Liver (tissue), 9 donors: ENCODE results near the gene PDPN. TPM values are rescaled to one million over a fixed set of nuclear protein-coding genes. Genes with fewer than 3 reads are reported as not detected.

Experiments used
- DNase-seq: peaks from one replicate; pipeline ENCODE4 v3.0.0-alpha.2; 2017; ENCODE audit warnings: low spot score
- H3K27ac ChIP-seq, 2 donors: one replicate each; pipeline ENCODE4 v1.7.0; 2013; ENCODE audit warnings: inconsistent platforms in 2 of 2, low read length in 2 of 2, control low read depth in 1 of 2, low read depth in 1 of 2, mild to moderate bottlenecking in 1 of 2
- H3K27me3 ChIP-seq, 4 donors: one replicate each; pipeline versions ENCODE4 v1.6.1 to v1.7.0; 2013; ENCODE audit warnings: low read length in 3 of 4, inconsistent platforms in 1 of 4, mild to moderate bottlenecking in 1 of 4, moderate library complexity in 1 of 4; ENCODE audit not compliant: control insufficient read depth in 4 of 4, insufficient read depth in 4 of 4
- H3K36me3 ChIP-seq, 4 donors: one replicate each; pipeline versions ENCODE4 v1.6.1 to v1.7.0; 2013; ENCODE audit warnings: low read length in 3 of 4, mild to moderate bottlenecking in 3 of 4, low read depth in 1 of 4, moderate library complexity in 1 of 4; ENCODE audit not compliant: control insufficient read depth in 4 of 4, insufficient read depth in 3 of 4
- H3K4me1 ChIP-seq, 4 donors: one replicate each; pipeline versions ENCODE4 v1.6.1 to v1.7.0; 2013; ENCODE audit warnings: low read length in 3 of 4, mild to moderate bottlenecking in 3 of 4, moderate library complexity in 1 of 4; ENCODE audit not compliant: control insufficient read depth in 4 of 4, insufficient read depth in 4 of 4
- H3K4me3 ChIP-seq, 3 donors: one replicate each; pipeline versions ENCODE4 v1.6.1 to v1.7.0; 2013; ENCODE audit warnings: low read length in 3 of 3, control low read depth in 1 of 3, low read depth in 1 of 3, mild to moderate bottlenecking in 1 of 3
- H3K9ac ChIP-seq, 2 donors: one replicate each; pipeline ENCODE4 v1.7.0; 2013; ENCODE audit warnings: low read length in 2 of 2, mild to moderate bottlenecking in 2 of 2, moderate library complexity in 2 of 2, control low read depth in 1 of 2, low read depth in 1 of 2
- H3K9me3 ChIP-seq, 4 donors: one replicate each; pipeline versions ENCODE4 v1.6.1 to v1.7.0; 2013; ENCODE audit warnings: low read length in 3 of 4; ENCODE audit not compliant: control insufficient read depth in 4 of 4
- EGR1 ChIP-seq, 2 donors: IDR thresholded peaks; 2 replicates each; pipeline ENCODE4 v1.6.1; 2016 to 2018; ENCODE audit warnings: antibody characterized with exemption in 2 of 2, low read depth in 2 of 2
- FOXA1 ChIP-seq: IDR thresholded peaks from 2 replicates; pipeline ENCODE4 v1.6.1; 2016; ENCODE audit warnings: antibody characterized with exemption
- FOXA2 ChIP-seq: IDR thresholded peaks from 2 replicates; pipeline ENCODE4 v1.6.1; 2016; ENCODE audit warnings: antibody characterized with exemption
- GABPA ChIP-seq, 2 donors: IDR thresholded peaks in 1 of 2; conservative IDR thresholded peaks in 1 of 2; 2 replicates each; pipeline ENCODE4 v1.6.1; 2016; ENCODE audit warnings: antibody characterized with exemption in 2 of 2, mild to moderate bottlenecking in 1 of 2, moderate library complexity in 1 of 2
- HNF4A ChIP-seq, 2 donors: conservative IDR thresholded peaks; 2 replicates each; pipeline ENCODE4 v1.6.1; 2016; ENCODE audit warnings: antibody characterized with exemption in 2 of 2, mild to moderate bottlenecking in 2 of 2
- HNF4G ChIP-seq: IDR thresholded peaks from 2 replicates; pipeline ENCODE4 v1.6.1; 2016; ENCODE audit warnings: antibody characterized with exemption
- JUND ChIP-seq, 2 donors: IDR thresholded peaks; 2 replicates each; pipeline ENCODE4 v1.6.1; 2016; ENCODE audit warnings: antibody characterized with exemption in 2 of 2
- NR2F2 ChIP-seq: IDR thresholded peaks from 2 replicates; pipeline ENCODE4 v1.6.1; 2016; ENCODE audit warnings: antibody characterized with exemption
- RAD21 ChIP-seq, 2 donors: IDR thresholded peaks; 2 replicates each; pipeline ENCODE4 v1.6.1; 2016; ENCODE audit warnings: antibody characterized with exemption in 2 of 2, mild to moderate bottlenecking in 2 of 2
- RXRA ChIP-seq, 2 donors: IDR thresholded peaks; 2 replicates each; pipeline ENCODE4 v1.6.1; 2017 to 2018; ENCODE audit warnings: antibody characterized with exemption in 2 of 2, mild to moderate bottlenecking in 1 of 2
- SP1 ChIP-seq: IDR thresholded peaks from 2 replicates; pipeline ENCODE4 v1.6.1; 2018; ENCODE audit warnings: antibody characterized with exemption, mild to moderate bottlenecking
- TAF1 ChIP-seq: conservative IDR thresholded peaks from 2 replicates; pipeline ENCODE4 v1.6.1; 2016; ENCODE audit warnings: antibody characterized with exemption, mild to moderate bottlenecking
- YY1 ChIP-seq: IDR thresholded peaks from 2 replicates; pipeline ENCODE4 v1.6.1; 2016; ENCODE audit warnings: antibody characterized with exemption, mild to moderate bottlenecking
- WGBS: extraction: QIAGEN DNeasy Blood & Tissue Kit; methylation state at CpG from one replicate; pipeline ENCODE4 v1.1.7; 2013; 5-methylcytosine and 5-hydroxymethylcytosine counted together
- polyA plus RNA-seq, 2 donors: library from polyadenylated mRNA; stranded (reverse) in 1 of 2; unstranded in 1 of 2; fragments of 200-250 nt in 1 of 2; fragments of >200 nt in 1 of 2; fragmentation: Nextera tagmentation in 1 of 2; extraction: Ambion mirVana in 1 of 2; gene quantifications; one replicate each; pipeline versions ENCODE4 v1.2.1 to v1.2.3, GENCODE V29; 2013 to 2015
- total RNA-seq, 2 donors: library from RNA; depleted of rRNA; stranded (reverse); fragments of >200 nt; gene quantifications; one replicate each; pipeline ENCODE4 v1.2.3, GENCODE V29; 2014
- TF ChIP-seq, protein P1 (sequence below): fragments of 150-350 bp; IDR thresholded peaks from 2 replicates; pipeline ENCODE4 v1.5.1; 2017; ENCODE audit warnings: improper control_type of control experiment, low read depth, low read length; ENCODE audit not compliant: missing input control
- TF ChIP-seq, protein P2 (sequence below): IDR thresholded peaks from 2 replicates; pipeline ENCODE4 v1.6.1; 2016; ENCODE audit warnings: antibody characterized with exemption
- TF ChIP-seq, protein P3 (sequence below): IDR thresholded peaks from 2 replicates; pipeline ENCODE4 v1.6.1; 2016; ENCODE audit warnings: antibody characterized with exemption
- TF ChIP-seq, protein P4 (sequence below): IDR thresholded peaks from 2 replicates; pipeline ENCODE4 v1.6.1; 2016; ENCODE audit warnings: antibody characterized with exemption
- TF ChIP-seq, protein P5 (sequence below): IDR thresholded peaks from 2 replicates; pipeline ENCODE4 v1.6.1; 2016; ENCODE audit warnings: antibody characterized with exemption, mild to moderate bottlenecking
- donor health status: healthy.
- donor health status: healthy.
- donor health status: healthy.
- donor health status: healthy.
- donor health status: healthy.

PDPN gene
- total and polyA plus RNA-seq, 4 donors, result 0.09 to 0.31 (median 0.21) TPM

DNA sequence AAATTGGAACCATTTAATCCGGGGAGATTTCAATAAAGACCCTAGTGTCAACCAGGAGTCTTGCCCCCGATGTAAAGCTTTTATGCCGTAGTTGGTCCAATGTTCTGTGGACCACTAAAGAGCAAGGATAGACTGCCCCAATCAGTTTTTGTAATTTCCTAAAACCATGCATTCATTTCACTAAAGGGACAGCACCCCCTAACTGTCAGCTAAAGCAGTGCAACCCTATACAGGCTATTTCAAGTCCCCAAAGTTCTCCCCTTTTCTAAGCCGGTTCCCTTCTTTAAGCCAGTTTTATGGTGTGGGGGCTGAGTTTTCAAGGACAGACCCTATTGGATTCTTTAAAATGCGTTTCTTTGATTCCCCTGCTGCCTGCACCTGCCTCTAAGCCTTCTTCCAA lies 12.7 kb upstream of the PDPN start (continued):
- TF ChIP-seq HNF4A (conservative IDR thresholded peaks at IDR 0.05) (no peak), NR2F2 (no peak), SP1 (no peak), TAF1 (no peak)
- TF ChIP-seq, protein P1, sequence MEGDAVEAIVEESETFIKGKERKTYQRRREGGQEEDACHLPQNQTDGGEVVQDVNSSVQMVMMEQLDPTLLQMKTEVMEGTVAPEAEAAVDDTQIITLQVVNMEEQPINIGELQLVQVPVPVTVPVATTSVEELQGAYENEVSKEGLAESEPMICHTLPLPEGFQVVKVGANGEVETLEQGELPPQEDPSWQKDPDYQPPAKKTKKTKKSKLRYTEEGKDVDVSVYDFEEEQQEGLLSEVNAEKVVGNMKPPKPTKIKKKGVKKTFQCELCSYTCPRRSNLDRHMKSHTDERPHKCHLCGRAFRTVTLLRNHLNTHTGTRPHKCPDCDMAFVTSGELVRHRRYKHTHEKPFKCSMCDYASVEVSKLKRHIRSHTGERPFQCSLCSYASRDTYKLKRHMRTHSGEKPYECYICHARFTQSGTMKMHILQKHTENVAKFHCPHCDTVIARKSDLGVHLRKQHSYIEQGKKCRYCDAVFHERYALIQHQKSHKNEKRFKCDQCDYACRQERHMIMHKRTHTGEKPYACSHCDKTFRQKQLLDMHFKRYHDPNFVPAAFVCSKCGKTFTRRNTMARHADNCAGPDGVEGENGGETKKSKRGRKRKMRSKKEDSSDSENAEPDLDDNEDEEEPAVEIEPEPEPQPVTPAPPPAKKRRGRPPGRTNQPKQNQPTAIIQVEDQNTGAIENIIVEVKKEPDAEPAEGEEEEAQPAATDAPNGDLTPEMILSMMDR, result no peak
- TF ChIP-seq, protein P2, sequence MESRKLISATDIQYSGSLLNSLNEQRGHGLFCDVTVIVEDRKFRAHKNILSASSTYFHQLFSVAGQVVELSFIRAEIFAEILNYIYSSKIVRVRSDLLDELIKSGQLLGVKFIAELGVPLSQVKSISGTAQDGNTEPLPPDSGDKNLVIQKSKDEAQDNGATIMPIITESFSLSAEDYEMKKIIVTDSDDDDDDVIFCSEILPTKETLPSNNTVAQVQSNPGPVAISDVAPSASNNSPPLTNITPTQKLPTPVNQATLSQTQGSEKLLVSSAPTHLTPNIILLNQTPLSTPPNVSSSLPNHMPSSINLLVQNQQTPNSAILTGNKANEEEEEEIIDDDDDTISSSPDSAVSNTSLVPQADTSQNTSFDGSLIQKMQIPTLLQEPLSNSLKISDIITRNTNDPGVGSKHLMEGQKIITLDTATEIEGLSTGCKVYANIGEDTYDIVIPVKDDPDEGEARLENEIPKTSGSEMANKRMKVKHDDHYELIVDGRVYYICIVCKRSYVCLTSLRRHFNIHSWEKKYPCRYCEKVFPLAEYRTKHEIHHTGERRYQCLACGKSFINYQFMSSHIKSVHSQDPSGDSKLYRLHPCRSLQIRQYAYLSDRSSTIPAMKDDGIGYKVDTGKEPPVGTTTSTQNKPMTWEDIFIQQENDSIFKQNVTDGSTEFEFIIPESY, result no peak

DNA sequence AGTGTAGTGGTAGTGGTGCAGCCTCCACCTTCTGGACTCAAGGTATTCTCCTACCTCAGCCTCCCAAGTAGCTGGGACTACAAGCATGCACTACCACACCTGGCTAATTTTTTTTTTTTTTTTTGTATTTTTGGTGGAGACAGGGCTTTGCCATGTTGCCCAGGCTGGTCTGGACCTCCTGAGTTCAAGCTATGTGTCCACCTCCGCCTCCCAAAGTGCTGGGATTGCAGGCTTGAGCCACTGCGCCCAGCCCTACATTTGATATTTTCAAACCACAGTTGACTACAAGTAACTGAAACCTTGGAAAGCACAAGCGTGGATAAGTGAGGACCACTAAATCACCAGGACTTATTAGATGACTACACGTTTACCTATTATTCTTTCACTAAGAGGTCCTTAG lies 10.0 kb upstream of the PDPN start:
- TF ChIP-seq FOXA1 (no peak), YY1 (no peak), RAD21 (IDR thresholded peaks at IDR 0.05) (no peak), SP1 (no peak), EGR1 (IDR thresholded peaks at IDR 0.05; ENCODE audit: low read depth in 2 of 2) (no peak), NR2F2 (no peak), TAF1 (no peak)
- TF ChIP-seq, protein P1, result no peak
- TF ChIP-seq, protein P3, sequence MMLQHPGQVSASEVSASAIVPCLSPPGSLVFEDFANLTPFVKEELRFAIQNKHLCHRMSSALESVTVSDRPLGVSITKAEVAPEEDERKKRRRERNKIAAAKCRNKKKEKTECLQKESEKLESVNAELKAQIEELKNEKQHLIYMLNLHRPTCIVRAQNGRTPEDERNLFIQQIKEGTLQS, result no peak
- TF ChIP-seq, protein P4, sequence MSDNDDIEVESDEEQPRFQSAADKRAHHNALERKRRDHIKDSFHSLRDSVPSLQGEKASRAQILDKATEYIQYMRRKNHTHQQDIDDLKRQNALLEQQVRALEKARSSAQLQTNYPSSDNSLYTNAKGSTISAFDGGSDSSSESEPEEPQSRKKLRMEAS, result no peak
- no peak for DNase-seq
- WGBS, result 74% methylated on average over 4 of the region's 4 CpGs
- H3K27ac ChIP-seq, result no peak overlapping the region
- peaks cover 0 to 5% (median 0%) of the 10 kb centered on the region in 4 donors for H3K27me3 ChIP-seq
- H3K4me1 ChIP-seq, result no peaks in the 10 kb centered on the region
- H3K4me3 ChIP-seq, result no peak overlapping the region
- no peak overlapping the region for H3K9ac ChIP-seq
- H3K9me3 ChIP-seq, result no peaks in the 10 kb centered on the region
- no peaks in the 10 kb centered on the region for H3K36me3 ChIP-seq

DNA sequence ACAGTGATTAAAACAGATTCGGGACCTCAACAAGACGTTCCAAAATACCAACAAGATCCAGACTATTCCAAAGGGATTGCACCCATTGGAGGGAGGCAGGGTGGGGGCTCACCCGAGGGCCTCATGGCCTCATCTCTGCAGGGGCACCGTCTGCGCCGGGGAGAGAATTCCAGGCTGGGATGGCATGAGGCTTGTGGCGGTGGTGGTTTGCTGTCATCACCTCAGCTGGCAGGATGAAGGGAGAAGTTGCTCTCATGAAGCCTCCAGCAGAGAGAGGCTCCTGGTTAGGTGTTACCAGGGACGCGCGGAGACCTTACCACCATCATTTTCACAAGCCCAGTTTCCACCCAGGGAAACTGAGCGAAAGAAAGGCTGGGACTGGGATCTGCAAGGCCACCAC lies 6.7 kb upstream of the PDPN start:
- H3K36me3 ChIP-seq, result no peaks in the 10 kb centered on the region
- H3K4me3 ChIP-seq, result no peak overlapping the region
- peaks cover 0 to 3% (median 0%) of the 10 kb centered on the region in 4 donors for H3K9me3 ChIP-seq
- no peak overlapping the region for H3K9ac ChIP-seq
- H3K27me3 ChIP-seq, result peaks cover 0 to 16% (median 1%) of the 10 kb centered on the region in 4 donors
- H3K4me1 ChIP-seq, result no peaks in the 10 kb centered on the region
- WGBS, result 68% methylated on average over 11 of the region's 11 CpGs
- H3K27ac ChIP-seq, result no peak overlapping the region
- no peak for DNase-seq
- no peak for TF ChIP-seq RXRA (IDR thresholded peaks at IDR 0.05)
- no peak for TF ChIP-seq EGR1 (IDR thresholded peaks at IDR 0.05; ENCODE audit: low read depth in 2 of 2)
- TF ChIP-seq RAD21 (IDR thresholded peaks at IDR 0.05), result no peak
- TF ChIP-seq, protein P4, result no peak
- TF ChIP-seq, protein P5, sequence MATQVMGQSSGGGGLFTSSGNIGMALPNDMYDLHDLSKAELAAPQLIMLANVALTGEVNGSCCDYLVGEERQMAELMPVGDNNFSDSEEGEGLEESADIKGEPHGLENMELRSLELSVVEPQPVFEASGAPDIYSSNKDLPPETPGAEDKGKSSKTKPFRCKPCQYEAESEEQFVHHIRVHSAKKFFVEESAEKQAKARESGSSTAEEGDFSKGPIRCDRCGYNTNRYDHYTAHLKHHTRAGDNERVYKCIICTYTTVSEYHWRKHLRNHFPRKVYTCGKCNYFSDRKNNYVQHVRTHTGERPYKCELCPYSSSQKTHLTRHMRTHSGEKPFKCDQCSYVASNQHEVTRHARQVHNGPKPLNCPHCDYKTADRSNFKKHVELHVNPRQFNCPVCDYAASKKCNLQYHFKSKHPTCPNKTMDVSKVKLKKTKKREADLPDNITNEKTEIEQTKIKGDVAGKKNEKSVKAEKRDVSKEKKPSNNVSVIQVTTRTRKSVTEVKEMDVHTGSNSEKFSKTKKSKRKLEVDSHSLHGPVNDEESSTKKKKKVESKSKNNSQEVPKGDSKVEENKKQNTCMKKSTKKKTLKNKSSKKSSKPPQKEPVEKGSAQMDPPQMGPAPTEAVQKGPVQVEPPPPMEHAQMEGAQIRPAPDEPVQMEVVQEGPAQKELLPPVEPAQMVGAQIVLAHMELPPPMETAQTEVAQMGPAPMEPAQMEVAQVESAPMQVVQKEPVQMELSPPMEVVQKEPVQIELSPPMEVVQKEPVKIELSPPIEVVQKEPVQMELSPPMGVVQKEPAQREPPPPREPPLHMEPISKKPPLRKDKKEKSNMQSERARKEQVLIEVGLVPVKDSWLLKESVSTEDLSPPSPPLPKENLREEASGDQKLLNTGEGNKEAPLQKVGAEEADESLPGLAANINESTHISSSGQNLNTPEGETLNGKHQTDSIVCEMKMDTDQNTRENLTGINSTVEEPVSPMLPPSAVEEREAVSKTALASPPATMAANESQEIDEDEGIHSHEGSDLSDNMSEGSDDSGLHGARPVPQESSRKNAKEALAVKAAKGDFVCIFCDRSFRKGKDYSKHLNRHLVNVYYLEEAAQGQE, result no peak
- TF ChIP-seq HNF4A (conservative IDR thresholded peaks at IDR 0.05), result no peak
- no peak for TF ChIP-seq FOXA2
- TF ChIP-seq FOXA1, result no peak
- TF ChIP-seq HNF4G, result no peak
- no peak for TF ChIP-seq SP1
- no peak for TF ChIP-seq GABPA (IDR thresholded peaks at IDR 0.05 in 1 of 2, conservative IDR thresholded peaks at IDR 0.05 in 1 of 2)
- TF ChIP-seq JUND (IDR thresholded peaks at IDR 0.05), result no peak
- no peak for TF ChIP-seq TAF1
- TF ChIP-seq, protein P3, result no peak
- no peak for TF ChIP-seq NR2F2
